GM12865 (cell line): ENCODE data around the gene SLAMF1.
A peak's percentile ranks its signal among the peaks of the same experiment; 100 is the strongest.

ENCODE experiments used
- DNase-seq: peaks from one replicate; pipeline ENCODE4 v3.0.0; 2010; ENCODE audit warnings: low read depth
- H3K4me3 ChIP-seq: 2 replicates; pipeline ENCODE4 v1.5.1; 2011; ENCODE audit warnings: mild to moderate bottlenecking, low read depth, low read length, control low read depth
- CTCF ChIP-seq: IDR thresholded peaks from 2 replicates; pipeline ENCODE4 v1.5.1; 2011; ENCODE audit warnings: low read length, control low read depth, low read depth, inconsistent platforms; ENCODE audit not compliant: insufficient read depth; ENCODE audit errors: missing control alignments

SLAMF1 gene

GRCh38 chr1:160577671-160578070 is 69.2 kb downstream of the SLAMF1 start:
- TF ChIP-seq CTCF: no peak
- no peak overlapping the region for H3K4me3 ChIP-seq
- DNase-seq: no peak

- H3K4me3 ChIP-seq: no peak overlapping the region
- DNase-seq: no peak
- TF ChIP-seq CTCF: no peak
Measured at GRCh38 chr1:160576884-160577283, 70.0 kb downstream of the SLAMF1 start.

- no peak for TF ChIP-seq CTCF
- DNase-seq: no peak
- H3K4me3 ChIP-seq: no peak overlapping the region
Measured at GRCh38 chr1:160576390-160576789, 70.5 kb downstream of the SLAMF1 start.

GRCh38 chr1:160575112-160575664 is 71.7 kb downstream of the SLAMF1 start:
- DNase-seq: no peak
- no peak for TF ChIP-seq CTCF
- no peak overlapping the region for H3K4me3 ChIP-seq

GRCh38 chr1:160570840-160571239 is 76.0 kb downstream of the SLAMF1 start:
- DNase-seq: no peak
- H3K4me3 ChIP-seq: no peak overlapping the region
- TF ChIP-seq CTCF: no peak

GRCh38 chr1:160569806-160570205 is 77.0 kb downstream of the SLAMF1 start:
- no peak for DNase-seq
- no peak overlapping the region for H3K4me3 ChIP-seq
- no peak for TF ChIP-seq CTCF

GRCh38 chr1:160567858-160568682 is 78.8 kb downstream of the SLAMF1 start:
- TF ChIP-seq CTCF: no peak
- DNase-seq: peak; percentile 31
- H3K4me3 ChIP-seq: no peak overlapping the region
